ENCODE data around the gene SLC22A1.
A peak's percentile ranks its signal among the peaks of the same experiment; 100 is the strongest.
"Not testable (repeated sequence)": the region's sequence is repeated elsewhere in the genome, so short reads cannot be mapped to it uniquely, and the experiment has no call there.

The SLC22A1 gene

DNA sequence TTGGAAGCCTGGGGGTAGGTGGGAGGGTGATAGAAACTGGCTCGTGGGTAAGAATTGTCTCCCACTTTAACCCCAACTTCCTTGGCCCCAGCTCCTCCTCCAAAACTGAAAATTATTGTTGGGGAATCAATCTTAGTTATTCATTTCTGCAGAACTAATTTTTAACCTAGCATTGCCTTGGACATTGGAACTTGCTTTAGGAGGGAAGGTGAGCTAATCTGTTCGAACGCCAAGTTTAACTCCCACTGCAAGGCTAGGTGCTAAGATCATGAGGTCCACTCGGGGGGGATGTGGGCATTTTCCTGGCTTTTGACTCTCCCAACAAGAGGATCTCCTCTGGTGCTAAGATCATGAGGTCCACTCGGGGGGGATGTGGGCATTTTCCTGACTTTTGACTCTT lies 3.5 kb downstream of the SLC22A1 start:
- not testable (repeated sequence) for DNase-seq

DNA sequence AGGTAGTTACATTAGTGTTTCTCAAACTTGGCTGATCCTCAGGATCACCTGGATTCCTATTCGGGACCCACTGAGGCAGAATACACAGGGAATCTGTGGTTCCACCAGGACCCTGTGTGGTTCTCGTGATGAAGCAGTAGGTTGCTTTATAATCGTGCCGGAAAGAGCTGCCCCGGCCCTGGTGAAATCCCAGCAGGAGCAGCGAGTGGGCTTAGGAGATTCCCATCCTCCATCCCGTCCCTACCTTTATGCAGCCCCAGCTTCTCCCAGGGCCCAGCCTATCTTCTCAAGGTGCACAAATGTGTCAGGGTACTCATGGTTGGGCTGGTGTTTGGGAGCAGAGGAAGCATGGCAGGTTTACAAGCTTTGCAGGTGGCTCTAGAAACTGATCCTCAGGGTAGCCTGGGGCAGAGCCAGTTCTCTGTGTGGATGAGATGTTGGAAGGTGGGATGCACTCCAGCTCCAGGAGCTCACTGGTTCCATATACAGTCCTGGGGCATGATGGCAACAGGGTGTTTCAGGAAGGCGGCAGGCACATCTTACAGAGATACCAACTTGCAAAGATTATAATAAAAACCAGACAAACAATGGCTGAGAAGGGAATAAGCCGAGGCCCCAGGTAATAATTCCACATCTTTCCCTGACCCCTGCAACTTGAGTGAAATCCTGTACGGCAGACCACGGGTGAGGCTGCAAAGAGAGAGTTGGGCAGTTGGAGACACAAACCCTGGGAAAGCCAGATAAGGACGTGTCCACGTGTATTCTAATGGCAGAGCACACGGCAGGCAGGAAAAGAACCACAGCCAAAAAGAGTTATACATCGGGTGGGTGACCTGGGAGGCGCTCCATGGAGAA lies 5.9 kb downstream of the SLC22A1 start:
- peak; percentile 3 for DNase-seq

DNA sequence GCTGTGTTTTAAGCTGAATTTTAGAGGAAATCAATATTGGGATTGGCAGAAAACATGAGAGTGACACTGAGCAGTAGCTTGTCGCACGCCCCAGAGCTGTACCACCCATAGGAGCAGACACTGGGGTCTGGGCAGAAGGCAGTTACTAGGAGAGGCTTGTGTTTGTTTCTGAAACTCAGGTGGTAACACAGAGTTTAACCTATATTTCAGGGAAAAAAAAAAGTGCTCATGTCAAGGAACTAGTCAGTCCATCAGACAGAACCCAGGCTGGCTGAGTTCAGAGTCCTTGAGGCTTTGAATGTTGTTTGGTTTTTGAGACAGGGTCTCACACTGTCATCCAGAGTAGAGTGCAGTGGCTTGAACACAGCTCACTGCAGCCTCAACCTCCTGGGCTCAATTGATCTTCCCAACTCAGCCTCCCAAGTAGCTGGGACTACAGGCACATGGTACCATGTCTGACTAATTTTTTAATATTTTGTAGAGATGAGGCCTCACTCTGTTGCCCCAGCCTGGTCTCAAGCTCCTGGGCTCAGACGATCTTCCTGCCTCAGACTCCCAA lies 6.6 kb downstream of the SLC22A1 start:
- DNase-seq: no peak

DNA sequence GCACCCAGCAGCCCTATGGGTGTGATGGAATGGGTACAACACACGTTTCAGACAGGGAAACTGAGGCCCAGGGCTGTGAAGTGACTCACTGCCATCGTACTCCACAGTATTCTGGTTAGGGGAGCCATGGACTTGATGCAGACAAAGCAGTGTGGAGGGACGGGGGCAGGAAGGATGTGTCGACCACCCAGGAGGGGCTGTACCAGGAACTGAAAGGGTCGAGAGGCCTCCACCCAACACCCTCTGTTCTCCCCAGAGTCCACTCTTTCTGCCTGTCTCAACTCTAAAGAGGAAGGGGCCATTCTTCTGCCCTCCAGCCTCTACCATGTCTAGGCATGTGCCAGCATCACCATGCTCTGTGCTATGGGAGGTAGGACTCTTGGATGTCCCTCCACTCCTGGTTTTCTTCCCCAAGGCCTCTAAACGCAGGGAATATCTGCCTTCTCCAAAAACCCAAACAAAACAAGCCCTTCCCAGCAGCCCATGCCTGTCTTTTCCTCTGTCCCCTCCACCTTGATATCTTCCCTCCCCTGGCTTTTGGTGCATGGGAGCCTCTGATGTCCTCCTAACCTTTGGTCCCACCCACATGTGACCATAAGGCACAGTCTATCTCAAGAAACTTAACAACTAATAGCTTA lies 7.4 kb downstream of the SLC22A1 start:
- peak; percentile 5 for DNase-seq

DNA sequence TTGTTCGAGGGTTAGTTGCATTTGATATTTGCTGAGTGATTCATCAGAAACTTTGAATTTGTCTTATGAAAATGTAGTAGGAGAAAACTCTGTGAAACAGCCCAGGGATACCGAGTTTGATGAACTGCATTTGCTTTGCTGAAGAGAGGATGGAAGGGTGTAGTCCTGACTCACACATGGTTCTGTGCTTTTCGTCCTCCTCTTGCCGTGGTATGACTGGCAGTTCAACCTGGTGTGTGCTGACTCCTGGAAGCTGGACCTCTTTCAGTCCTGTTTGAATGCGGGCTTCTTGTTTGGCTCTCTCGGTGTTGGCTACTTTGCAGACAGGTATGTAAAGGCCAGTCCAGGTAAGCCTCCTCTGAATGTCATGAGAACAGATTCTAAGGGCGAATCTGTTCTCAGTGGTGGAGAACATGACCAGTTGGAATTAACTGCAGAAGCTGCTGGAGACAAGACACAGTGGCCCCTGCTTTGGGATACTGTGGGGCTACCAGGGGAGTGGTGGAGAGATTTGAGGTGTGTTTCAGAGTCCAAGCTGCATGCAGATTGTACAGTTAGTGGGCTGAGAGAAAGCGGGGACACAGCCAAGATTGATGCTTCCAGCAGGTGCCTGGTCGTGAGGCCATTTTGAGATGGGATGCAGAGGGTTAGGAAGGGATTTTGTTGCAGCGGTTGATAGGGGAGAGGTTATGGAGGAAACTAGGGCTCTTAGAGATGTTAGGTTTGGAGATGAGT lies 8.4 kb downstream of the SLC22A1 start:
- DNase-seq: peak; percentile 6

DNA sequence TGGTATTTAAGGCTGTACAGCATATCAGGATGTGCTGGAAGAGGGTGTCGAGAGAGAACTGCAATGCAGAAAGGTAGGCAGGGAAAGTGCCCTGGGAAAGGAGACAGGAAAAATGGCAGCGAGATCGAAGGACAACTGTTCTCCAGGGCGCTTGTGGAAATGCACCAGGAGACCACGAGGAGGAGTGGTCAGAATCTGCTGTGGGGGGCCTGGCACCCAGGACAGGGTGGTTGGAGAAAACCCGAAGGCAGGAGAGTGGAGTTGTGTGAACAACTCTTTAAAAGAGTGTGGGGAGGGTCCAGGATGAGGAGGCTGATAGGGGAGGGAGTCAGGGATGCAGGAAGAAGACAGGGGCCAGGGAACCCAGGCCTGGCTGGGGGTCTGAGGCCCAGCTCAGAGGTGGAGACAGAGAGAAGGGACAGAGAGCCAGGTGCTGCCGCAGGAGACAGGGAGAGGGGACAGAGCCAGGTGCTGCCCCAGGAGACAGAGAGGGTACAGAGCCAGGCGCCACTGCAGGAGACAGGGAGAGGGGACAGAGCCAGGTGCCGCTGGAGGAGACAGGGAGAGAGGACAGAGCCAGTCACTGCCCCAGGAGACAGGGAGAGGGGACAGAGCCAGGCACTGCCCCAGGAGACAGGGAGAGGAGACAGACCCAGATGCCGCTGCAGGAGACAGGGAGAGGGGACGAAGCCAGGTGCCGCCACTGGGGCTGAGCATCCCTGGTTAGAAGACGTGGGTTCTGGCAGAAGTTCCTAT lies 9.3 kb downstream of the SLC22A1 start:
- DNase-seq: peak; percentile 13

DNA sequence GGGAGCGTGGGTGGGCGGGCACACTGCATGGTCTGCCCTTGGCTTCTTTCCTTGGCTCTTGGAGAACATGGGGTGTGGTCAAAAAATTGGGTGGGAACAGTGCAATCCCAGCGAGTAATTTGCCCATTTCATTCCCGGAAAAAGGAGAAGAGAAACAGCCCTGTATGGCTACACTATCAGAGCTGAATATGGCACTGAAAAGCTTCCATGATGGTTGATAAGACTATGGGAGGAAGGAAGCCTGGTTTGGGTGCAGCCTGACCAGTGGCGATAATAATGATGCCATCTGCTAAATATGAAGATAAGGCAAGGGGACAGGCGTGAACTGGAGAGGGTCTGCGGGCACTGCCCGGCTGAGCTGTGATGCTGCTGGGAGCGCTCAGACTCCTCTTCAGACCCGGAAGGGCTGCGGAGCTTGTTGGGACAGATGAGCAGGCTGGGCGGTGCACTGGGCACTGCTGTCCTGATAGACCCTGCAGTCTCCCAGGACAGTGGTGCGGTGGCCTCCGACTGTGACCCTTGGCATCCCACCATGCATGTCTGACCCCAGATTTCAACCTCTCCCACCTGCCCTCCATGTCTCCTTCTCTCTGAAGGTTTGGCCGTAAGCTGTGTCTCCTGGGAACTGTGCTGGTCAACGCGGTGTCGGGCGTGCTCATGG lies 10.2 kb downstream of the SLC22A1 start:
- peak; percentile 3 for DNase-seq

DNA sequence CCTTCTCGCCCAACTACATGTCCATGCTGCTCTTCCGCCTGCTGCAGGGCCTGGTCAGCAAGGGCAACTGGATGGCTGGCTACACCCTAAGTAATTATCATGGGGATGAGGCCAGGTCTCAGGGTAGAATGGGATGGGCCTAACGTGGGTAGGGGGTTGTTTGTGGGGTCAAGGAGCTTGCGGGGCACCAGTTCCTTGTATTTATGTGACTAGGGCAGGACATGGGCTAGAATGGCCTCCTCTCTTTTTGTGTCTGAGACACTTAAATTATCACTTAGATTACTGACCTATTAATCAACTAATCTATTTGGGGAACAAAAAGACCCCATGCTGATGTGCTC lies 10.7 kb downstream of the SLC22A1 start:
- DNase-seq: no peak

DNA sequence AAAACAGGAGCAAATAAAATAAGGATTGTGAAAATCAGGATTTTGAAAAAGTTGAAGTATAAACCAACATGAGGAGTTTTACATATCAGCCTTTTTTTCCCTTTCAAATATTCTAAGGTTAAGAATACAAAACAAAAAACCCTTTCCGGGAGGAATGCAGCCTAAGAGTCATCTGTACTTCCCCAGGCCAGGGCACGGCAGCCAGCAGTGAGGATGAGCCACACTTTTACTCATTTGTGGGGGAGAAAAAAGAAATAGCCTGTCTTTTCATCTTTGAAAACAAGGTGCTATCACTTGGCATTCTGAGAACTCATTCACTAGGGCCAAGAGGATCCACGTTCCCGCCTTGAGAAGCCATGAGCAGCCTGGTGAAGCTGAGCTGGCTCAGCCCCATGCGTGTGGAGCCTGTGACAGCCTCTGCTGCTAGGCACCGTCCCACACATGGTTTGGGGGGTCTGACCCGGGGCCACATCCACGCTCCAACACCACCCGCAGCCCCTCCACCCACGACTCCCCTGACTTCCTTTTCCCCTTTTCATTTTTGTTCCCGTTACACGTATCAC lies 11.2 kb downstream of the SLC22A1 start:
- DNase-seq: no peak

DNA sequence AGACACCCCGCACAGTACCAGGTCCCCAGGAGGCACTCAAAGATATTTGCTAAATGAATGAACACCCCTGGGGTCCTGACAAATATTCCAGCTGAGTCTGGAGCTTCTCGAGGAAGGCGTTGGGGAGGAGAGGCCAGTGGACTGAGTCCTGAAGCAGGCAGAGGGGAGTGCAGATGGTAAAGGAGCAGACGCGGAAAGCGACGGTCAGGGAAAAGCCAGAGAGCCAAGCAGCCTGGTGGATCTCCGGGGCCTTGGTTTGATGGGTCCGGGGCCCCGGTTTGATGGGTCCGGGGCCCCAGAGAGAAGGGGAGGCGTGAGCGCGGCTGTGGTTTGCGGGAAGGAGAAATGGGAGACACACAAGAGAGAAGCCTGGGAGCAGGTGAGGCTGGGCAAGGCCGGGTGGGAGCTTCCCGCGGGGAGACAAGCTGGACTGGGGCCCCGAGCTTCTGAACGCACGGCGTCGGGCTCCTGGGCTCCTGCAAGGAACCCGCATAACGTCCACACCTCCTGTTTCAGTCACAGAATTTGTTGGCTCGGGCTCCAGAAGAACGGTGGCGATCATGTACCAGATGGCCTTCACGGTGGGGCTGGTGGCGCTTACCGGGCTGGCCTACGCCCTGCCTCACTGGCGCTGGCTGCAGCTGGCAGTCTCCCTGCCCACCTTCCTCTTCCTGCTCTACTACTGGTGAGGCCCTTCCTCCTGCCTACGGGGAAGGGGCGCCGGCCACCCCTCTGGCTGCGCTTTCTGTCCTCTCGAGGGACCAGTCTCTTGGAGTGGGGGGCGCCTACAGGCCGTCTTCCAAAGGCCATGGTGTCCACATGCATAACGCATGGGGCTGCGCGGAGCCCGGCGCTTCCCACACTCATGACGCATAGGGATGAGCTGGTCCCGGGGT lies 12.1 kb downstream of the SLC22A1 start:
- DNase-seq: no peak

DNA sequence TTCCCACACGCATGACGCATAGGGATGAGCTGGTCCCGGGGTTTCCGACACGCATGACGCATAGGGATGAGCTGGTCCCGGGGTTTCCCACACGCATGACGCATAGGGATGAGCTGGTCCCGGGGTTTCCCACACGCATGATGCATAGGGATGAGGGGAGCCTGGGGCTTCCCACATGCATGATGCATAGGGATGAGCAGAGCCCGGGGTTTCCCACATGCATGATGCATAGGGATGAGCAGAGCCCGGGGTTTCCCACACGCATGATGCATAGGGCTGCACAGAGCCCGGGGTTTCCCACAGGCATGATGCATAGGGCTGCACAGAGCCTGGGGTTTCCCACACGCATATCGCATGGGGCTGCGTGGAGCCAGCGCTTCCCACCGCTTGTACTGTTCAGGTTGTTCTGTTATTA lies 12.7 kb downstream of the SLC22A1 start:
- not testable (repeated sequence) for DNase-seq

DNA sequence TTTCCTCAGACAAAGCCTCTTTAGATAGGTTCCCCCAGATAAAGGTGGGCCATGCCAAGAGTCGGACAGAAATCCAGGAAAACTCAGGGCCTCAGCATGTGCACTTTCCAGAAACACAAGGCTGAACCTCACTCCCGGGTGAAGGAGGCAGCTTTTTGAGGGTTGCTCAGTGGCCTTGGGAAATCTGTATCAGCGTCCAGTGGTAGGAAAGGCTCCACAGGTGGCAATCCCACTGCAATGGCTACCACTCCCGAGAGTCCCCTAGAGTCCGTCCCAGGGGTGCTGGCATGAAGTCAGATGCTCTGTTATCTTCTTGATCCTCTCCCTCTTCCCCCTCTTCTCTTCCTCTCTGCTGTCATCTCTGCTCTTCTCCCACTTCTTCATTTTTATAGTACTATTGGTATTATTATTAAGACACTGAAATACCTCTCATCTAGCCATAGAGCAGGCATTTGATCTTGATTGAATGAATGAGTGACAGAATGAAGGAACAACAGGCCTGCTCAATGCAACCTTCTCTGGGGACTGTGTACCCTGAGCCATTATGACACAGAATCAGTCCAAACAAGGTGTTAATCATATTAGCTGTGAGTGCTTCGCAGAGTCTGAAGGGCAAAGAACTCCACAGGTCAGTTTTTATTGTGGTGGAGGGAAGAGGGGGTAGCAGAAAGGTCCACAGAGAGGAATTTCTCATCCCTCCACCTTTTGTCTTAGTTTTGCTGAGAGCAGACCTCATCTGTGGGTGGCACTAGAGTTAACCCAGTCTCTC lies 13.3 kb downstream of the SLC22A1 start:
- DNase-seq: no peak

DNA sequence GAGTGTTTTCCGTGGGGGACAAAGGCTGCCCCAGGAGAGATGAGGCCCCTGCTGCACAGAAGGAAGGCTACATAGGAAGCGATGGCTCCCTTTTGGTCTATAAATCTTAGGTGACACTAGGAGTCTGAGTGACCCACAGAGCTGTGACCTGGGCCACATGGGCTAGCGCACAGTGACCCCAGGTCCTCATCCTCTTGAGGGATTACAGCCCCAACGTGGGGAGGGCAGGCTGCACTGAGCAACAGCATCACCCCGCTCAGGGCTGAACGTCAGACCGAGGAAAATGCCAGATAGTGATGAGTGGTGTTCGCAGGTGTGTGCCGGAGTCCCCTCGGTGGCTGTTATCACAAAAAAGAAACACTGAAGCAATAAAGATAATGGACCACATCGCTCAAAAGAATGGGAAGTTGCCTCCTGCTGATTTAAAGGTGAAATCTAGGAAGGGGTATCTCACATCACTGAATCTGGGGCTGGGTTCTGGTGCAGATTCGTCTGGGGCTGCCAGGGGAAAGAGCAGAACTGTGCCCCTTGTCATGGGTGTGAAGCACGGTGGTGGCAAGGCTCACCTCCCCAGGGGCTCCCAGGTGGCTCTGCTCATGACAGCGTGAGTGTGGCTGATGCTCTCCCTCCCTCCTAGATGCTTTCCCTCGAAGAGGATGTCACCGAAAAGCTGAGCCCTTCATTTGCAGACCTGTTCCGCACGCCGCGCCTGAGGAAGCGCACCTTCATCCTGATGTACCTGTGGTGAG lies 14.5 kb downstream of the SLC22A1 start:
- no peak for DNase-seq

DNA sequence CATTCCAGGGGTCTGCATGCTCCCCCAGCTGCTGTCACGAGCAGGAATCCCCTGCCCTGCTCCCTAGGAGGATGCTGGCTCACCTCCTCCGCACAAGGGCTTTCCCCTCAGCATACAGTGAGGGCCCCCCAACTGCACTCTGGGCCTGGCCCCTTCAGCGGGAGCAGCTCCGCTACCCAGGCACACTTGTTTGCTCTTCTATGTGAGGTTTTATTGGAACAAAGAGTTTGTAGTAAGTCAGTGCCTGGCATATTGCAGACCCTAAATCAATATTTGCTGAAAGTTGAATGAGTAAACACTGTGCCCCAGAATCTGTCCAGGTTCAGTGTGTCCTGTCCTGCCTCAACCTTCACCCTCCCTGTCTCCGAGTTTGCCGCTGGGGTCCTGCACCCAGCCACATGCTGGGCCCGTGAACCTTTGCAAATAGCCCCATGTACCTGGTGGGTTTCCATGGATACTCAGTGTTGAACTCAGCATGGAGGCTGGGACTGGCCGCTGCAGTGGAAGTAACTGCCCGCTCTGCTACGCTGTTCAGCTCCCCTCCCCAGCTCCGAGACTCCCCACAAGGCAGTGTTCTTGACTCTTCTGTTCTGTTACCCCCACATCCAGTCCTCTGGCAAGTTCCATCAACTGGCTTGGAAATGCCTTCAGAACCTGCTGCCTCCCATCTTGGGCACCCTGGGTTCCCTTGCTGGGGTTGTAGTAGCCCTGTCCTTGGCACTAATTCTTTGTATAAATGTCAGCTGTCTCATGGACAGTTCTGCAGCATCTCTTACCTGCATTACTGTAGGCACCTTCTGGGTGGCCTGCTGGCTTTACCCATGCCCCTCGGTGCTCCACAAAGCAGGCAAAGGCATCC lies 15.7 kb downstream of the SLC22A1 start:
- DNase-seq: no peak

DNA sequence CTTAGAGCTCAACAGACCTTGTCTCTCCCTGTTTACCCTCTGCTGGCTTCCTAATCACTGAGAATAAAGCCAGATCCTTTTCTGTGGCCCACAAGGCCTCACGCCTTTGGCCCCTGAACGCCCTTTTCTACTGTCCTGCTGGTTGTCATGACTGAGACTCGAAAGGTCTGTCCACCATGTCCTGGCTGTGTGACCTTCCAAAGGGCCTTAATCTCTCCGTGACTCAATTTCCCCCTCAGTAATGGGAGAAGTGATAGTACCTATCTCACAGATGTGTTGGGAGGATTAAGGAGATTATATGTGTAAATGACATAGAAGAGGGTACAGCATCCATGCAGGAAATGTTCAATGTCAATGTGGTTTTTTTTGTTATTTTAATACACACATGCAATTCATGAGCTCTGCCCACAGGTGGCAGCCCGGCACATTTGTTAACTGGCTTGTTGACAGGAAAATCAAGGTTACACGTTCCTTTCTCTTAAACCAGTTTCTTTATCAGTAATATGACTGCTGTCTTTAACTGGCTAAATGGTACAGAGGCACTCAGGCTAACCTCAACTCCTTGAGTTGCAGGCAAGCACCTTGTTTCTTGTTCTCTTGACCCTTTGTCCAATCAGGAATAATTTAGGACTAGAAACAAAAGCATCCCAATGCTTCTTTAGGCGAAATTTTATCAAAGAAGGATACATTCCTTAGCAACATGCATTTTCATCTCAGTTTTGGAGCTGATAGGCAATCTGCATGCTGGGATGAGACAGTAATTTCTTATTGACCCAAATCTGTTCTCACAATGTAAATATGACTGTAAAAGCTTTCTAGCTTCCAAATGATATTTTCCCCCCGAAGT lies 16.6 kb downstream of the SLC22A1 start:
- peak; percentile 64 for DNase-seq

DNA sequence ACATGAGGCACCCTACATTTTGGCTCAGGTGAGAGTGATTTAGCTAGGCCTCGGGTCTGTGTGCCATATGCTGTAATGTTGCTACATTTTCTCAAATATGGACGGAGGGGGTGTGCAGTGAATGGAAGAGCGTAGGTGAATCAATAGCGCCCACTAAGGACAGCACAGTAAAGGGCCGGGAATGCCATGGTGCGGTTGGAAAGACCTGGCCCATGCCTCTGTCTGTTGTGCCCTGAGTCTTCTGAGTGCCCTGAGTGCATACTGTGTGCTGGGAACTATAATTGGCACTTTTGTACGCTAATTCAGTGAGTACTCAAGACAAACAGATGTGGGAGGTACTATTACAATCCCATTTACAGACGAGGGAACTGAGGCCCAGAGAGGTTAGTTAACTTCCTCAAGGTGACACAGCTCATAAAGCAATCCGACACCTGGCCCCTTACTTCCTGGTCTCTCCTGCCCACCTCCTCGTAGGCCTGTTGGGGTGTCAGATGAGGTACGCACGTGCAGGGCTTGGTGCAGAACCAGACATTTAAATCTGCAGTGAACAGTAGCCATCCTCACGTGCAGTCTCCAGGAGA lies 17.3 kb downstream of the SLC22A1 start:
- no peak for DNase-seq

DNA sequence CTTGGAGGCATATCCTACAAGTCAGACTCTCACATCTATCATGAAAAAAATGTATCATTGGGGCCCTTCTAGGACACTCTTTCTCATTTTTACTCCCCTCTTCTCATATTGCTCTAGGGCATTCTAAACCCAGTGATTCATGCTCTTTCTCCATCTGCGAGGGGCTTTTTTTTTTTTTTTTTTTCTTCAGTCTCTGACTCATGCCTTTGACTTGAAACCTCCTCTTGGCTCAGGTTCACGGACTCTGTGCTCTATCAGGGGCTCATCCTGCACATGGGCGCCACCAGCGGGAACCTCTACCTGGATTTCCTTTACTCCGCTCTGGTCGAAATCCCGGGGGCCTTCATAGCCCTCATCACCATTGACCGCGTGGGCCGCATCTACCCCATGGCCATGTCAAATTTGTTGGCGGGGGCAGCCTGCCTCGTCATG lies 17.8 kb downstream of the SLC22A1 start:
- no peak for DNase-seq
